ENCODE measurements around the gene SYNJ1.

SYNJ1 gene

GRCh38 chr21:32581732-32582131 is 146.1 kb downstream of the SYNJ1 start:
- H3K27ac ChIP-seq = no peak overlapping the region
- DNase-seq = no peak
- no peaks in the 10 kb centered on the region for H3K27me3 ChIP-seq
- no peaks in the 10 kb centered on the region for H3K9me3 ChIP-seq
- no peak for TF ChIP-seq CTCF (IDR thresholded peaks at IDR 0.05)
- intact Hi-C loops (cut with DNase I; ENCODE audit: low total_unique reads) = no loop called here
- H3K4me3 ChIP-seq = no peak overlapping the region
- peaks cover 0 to 4% (median 0%) of the 10 kb centered on the region in 3 donors for H3K36me3 ChIP-seq
- no peaks in the 10 kb centered on the region for H3K4me1 ChIP-seq

GRCh38 chr21:32580949-32581348 is 146.9 kb downstream of the SYNJ1 start:
- H3K9me3 ChIP-seq = no peaks in the 10 kb centered on the region
- H3K4me3 ChIP-seq = no peak overlapping the region
- no peaks in the 10 kb centered on the region for H3K27me3 ChIP-seq
- peaks cover 0 to 4% (median 0%) of the 10 kb centered on the region in 3 donors for H3K36me3 ChIP-seq
- no peaks in the 10 kb centered on the region for H3K4me1 ChIP-seq
- H3K27ac ChIP-seq = no peak overlapping the region
- TF ChIP-seq CTCF (IDR thresholded peaks at IDR 0.05) = no peak
- no peak for DNase-seq
- intact Hi-C loops (cut with DNase I; ENCODE audit: low total_unique reads) = no loop called here
